Muscle of back (tissue), 11 donors: Measurements from ENCODE around the gene NEU1. TPM values are rescaled to one million over a fixed set of nuclear protein-coding genes. Genes with fewer than 3 reads are reported as not detected.
"Not testable (repeated sequence)": the region's sequence is repeated elsewhere in the genome, so short reads cannot be mapped to it uniquely, and the experiment has no call there.

Source experiments
- DNase-seq, 3 donors: peaks; one replicate each; pipeline versions ENCODE4 v3.0.0 to v3.0.0-alpha.2; 2013
- polyA plus RNA-seq, 10 donors: library from polyadenylated mRNA; unstranded; fragments of 120-200 nt; gene quantifications; one replicate each; pipeline ENCODE4 v1.2.1, GENCODE V29; 2013; ENCODE audit not compliant: insufficient read length in 10 of 10

Gene NEU1
- polyA plus RNA-seq, 10 donors: 15.3 to 19.4 (median 17.2) TPM

GRCh38 chr6:31847276-31847978 is 15.2 kb downstream of the NEU1 start:
- no peak for DNase-seq

DNA sequence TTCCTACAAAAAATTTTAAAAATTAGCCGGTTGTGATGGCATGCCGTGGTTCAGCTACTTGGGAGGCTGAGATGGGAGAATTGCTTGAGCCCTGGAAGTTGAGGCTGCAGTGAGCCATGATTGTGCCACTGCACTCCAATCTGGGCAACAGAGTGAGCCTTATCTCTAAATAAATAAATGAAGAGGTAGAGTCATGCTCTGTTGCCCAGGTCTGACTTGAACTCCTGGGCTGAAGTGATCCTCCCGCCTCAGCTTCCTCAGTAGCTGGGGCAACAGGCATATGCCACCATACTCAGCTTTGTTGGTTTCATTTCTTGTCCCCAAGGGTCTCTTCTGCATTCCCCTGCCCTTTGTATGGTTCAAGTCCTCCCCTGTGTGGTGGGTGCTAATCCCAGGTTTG is 18.1 kb downstream of the NEU1 start:
- no peak for DNase-seq

- DNase-seq: no peak
Measured at GRCh38 chr6:31842053-31842452, 20.6 kb downstream of the NEU1 start.

- not testable (repeated sequence) for DNase-seq
Measured at GRCh38 chr6:31839779-31840126, 22.9 kb downstream of the NEU1 start.

- no peak for DNase-seq
Measured at GRCh38 chr6:31838968-31839367, 23.7 kb downstream of the NEU1 start.

DNA sequence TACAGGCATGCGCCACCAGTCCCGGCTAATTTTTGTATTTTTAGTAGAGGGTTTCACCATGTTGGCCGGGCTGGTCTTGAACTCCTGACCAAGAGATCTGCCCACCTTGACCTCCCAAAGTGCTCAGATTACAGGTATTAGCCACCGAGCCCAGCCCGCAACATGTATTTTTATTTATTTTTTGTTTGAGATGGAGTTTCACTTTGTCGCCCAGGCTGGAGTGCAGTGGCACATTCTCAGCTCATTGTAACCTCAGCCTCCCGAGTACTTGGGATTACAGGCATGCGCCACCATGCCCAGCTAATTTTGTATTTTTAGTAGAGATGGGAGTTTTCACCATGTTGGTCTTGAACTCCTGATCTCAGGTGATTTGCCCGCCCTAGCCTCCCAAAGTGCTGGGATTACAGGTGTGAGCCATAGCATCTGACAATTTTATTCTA is 24.5 kb downstream of the NEU1 start:
- not testable (repeated sequence) for DNase-seq

DNA sequence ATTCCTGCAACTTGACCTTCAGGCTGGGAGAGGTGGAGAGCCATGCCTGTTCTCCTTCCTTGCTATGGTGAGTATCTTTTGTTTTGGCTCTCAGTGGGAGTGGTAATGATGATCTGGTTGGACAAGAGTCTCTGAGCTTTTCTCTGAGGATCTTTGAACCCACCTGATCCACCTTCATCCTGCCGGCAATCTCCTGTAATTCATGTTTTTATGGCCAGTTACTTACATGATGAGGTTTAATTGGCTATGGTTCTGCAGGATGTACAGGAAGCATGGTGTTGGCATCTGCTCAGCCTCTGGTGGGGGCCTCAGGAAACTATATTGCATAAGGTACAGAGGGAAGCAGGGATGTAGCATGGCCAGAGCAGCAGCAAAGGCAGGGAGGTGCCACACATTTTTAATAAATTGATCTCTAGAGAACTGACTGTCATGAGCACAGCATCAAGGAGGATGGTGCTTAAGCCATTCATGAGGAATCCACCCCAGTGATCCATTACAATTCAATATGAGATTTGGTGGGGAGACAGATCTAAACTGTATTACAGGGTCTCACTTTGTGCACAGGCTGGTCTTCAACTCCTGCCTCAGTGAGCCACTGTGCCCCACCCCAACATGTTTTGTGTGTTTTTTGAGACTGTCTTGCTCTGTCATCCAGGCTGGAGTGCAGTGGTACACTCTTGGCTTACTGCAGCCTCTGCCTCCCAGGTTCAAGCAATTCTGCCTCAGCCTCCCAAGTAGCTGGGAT is 25.1 kb downstream of the NEU1 start:
- DNase-seq: no peak

DNA sequence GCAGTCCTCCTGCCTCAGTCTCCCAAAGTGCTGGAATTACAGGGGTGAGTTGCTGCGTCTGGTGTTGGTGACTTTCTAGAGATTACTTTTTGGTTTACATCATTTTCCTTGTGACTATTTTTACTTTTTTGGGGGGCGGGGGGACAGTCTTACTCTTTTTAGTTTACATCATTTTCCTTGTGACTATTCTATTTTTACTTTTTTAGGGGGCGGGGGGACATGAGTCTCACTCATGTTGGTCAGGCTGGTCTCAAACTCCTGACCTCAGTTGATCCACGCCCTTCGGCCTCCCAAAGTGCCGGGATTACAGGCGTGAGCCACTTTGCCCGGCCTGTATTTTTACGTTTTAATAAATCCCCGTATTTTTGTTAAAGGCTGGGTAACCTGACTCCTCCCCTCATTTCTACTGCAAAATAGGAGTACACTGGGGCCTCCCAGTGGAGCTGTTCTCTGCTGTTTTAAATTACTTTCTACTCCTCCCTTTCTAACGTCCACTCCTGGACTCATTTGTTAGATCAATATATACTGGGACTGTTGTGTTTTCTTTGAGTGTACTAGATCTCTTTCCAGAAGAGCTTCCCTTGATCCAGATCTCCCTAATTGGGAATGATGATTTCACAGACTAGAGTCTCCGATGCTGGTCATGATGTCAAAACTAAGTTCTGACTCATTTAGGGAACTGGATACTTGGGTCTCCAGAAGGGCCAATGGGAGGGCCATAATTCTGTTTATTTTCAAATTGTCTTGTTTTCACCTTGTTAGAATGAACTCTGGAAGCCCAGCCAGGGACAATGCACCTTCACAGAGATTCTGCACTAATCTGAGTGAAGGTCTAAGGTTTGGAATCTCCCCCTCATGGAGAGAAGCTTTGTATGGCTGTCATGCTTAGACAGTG is 25.9 kb downstream of the NEU1 start:
- DNase-seq: peak in 1 of 3 donors; percentile 45

GRCh38 chr6:31836047-31836473 is 26.6 kb downstream of the NEU1 start:
- peak in 1 of 3 donors; percentile 44 for DNase-seq

DNA sequence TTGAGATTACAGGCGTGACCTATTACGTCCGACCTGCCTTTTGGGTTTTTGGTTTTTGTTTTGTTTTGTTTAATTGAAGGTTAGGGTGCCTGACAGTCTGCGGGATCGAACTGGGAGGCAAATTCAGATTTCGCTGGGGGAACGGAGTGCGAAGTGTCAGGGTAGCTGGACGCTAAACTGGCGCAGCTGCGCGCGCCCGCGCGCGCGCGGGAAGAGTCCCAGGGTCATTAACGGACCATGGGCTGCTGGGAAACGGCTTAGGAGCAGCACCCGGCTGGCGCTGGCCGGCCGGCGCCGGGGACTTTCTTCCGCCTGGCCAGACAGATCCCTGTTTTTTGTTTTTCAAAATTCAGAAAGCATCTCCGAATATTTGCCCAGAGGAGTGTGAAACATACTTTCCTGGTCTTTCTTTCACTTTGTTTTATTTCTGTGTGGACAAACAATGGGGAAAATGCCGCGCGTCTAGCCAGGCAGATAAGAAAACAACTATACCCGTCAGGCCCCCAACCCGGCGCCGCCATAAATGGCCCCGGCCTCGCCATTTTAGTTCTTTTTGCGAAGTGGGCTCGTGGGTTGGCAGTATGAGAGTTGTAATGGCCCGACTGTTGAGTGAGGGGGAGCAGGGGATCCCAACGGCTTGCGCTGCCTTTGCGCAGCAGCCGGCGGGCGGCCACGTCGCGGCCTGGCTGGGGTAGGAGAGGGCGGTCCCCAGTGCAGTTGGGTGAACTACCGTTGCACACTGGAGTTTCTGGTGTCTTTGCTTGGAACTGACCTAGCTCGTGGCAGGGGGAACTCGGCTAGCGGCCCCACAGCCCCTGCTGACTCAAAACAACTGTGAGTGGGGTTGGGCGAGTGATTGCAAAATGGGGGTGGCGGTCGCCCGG is 28.0 kb downstream of the NEU1 start:
- peak; percentile 87 to 96 (median 96) for DNase-seq

- DNase-seq: no peak
Measured at GRCh38 chr6:31831350-31832215, 31.0 kb downstream of the NEU1 start.

- DNase-seq: no peak
Measured at GRCh38 chr6:31830886-31831335, 31.7 kb downstream of the NEU1 start.

- peak; percentile 57 to 84 (median 59) for DNase-seq
Measured at GRCh38 chr6:31829633-31830283, 32.9 kb downstream of the NEU1 start.

DNA sequence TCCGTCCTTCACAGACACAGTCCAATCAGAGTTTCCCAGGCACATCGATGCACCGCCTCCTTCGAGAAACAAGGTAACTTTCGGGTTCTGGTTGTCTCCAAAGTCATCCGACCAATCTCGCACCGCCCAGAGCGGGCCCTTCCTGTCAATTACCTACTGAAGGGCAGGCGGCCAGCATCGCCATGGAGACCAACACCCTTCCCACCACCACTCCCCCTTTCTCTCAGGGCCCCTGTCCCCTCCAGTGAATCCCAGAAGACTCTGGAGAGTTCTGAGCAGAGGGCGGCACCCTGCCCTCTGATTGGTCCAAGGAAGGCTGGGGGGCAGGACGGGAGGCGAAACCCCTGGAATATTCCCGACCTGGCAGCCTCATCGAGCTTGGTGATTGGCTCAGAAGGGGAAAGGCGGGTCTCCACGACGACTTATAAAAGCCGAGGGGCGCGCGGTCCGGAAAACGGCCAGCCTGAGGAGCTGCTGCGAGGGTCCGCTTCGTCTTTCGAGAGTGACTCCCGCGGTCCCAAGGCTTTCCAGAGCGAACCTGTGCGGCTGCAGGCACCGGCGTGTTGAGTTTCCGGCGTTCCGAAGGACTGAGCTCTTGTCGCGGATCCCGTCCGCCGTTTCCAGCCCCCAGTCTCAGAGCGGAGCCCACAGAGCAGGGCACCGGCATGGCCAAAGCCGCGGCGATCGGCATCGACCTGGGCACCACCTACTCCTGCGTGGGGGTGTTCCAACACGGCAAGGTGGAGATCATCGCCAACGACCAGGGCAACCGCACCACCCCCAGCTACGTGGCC is 35.1 kb downstream of the NEU1 start, which contains the start of gene HSPA1B:
Gene HSPA1B, plus strand, starts transcription at position 453 of the 794 bp plus-strand sequence. Its CDS starts 213 bp downstream, at position 666.
- peak; percentile 99 to 100 (median 99) for DNase-seq

- peak; percentile 87 to 97 (median 93) for DNase-seq
Measured at GRCh38 chr6:31826793-31827285, 35.8 kb downstream of the NEU1 start.

GRCh38 chr6:31825553-31825952 is 37.1 kb downstream of the NEU1 start:
- no peak for DNase-seq

- not testable (repeated sequence) for DNase-seq
Measured at GRCh38 chr6:31823592-31824196, 38.9 kb downstream of the NEU1 start.
